HCT116 (cell line): ENCODE results near the gene IGFN1.

Experiments
- ATF3 ChIP-seq: IDR thresholded peaks from 2 replicates; pipeline ENCODE4 v1.6.1; 2012
- CEBPB ChIP-seq: IDR thresholded peaks from 2 replicates; pipeline ENCODE4 v1.6.1; 2012; ENCODE audit warnings: low read depth
- CTCF ChIP-seq, 3 experiments: fragments of 200-600 bp in 1 of 3; sonication (generic) in 1 of 3; IDR thresholded peaks in 2 of 3; conservative IDR thresholded peaks in 1 of 3; 2 replicates each; pipeline ENCODE4 v1.5.1; 2012 to 2017; ENCODE audit warnings: low read depth in 2 of 3, low read length in 2 of 3, antibody characterized with exemption in 1 of 3, borderline replicate concordance in 1 of 3, control low read depth in 1 of 3, mild to moderate bottlenecking in 1 of 3, mixed read lengths in 1 of 3, mixed run types in 1 of 3, moderate library complexity in 1 of 3; ENCODE audit not compliant: insufficient read depth in 1 of 3
- EZH2 ChIP-seq: fragments of 200-600 bp; sonication (generic); IDR thresholded peaks from 2 replicates; pipeline ENCODE4 v1.6.1; 2017; ENCODE audit warnings: antibody characterized with exemption, mixed run types
- EZH2phosphoT487 ChIP-seq: fragments of 200-600 bp; IDR thresholded peaks from 2 replicates; pipeline ENCODE4 v1.6.1; 2018; ENCODE audit warnings: antibody characterized with exemption, borderline replicate concordance
- JUND ChIP-seq: IDR thresholded peaks from 2 replicates; pipeline ENCODE4 v1.6.1; 2012
- POLR2A ChIP-seq: IDR thresholded peaks from 2 replicates; pipeline ENCODE4 v1.7.0; 2011; ENCODE audit warnings: borderline replicate concordance; ENCODE audit not compliant: insufficient read depth, insufficient read length; ENCODE audit errors: extremely low read depth
- POLR2AphosphoS5 ChIP-seq: IDR thresholded peaks from 2 replicates; pipeline ENCODE4 v1.6.1; 2011; ENCODE audit warnings: mild to moderate bottlenecking, low read depth, low read length, moderate library complexity
- RAD21 ChIP-seq: IDR thresholded peaks from 2 replicates; pipeline ENCODE4 v1.6.1; 2012; ENCODE audit warnings: low read depth, mild to moderate bottlenecking
- ZFX ChIP-seq: fragments of 450-650 bp; IDR thresholded peaks from 2 replicates; pipeline ENCODE4 v1.6.1; 2017

GRCh38 chr1:201218409-201218808 lies 27.8 kb downstream of the IGFN1 start:
- TF ChIP-seq CTCF (IDR thresholded peaks at IDR 0.05 in 2 of 3, conservative IDR thresholded peaks at IDR 0.05 in 1 of 3; ENCODE audit: borderline replicate concordance in 1 of 3, insufficient read depth in 1 of 3, low read depth in 2 of 3, low read length in 2 of 3) (no peak), EZH2 (no peak), POLR2AphosphoS5 (no peak), EZH2phosphoT487 (no peak), RAD21 (no peak), JUND (no peak), CEBPB (no peak), ATF3 (no peak), POLR2A (no peak), ZFX (no peak)
